Measurements from ENCODE around the gene VIM.
A peak's percentile ranks its signal among the peaks of the same experiment; 100 is the strongest.

VIM gene

DNA sequence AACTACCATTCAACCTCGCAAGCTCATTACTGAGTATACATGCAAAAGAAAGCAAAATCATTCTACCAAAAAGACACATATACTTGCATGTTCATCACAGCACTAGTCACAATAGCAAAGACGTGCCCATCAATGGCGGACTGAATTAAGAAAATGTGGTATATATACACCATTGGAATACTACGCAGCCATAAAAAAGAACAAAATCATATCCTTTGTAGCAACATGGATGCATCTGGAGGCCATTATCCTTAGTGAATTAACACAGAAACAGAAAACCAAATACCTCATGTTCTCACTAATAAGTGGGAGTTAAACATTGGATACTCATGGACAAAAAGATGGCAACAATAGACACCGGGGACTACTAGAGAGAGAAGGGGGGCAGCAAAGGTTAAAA is 33.0 kb upstream of the VIM start:
- H3K23ac ChIP-seq (ENCODE audit: low read depth, low read length, poor library complexity): no peak overlapping the region
- no peak overlapping the region for H3K4ac ChIP-seq (ENCODE audit: low read length)
- no peak overlapping the region for H3K18ac ChIP-seq (ENCODE audit: low read length)
- no peak overlapping the region for H3K27ac ChIP-seq (replicated peaks; ENCODE audit: low read length)
- H3K36me3 ChIP-seq (replicated peaks in 1 of 2; ENCODE audit: control insufficient read depth in 2 of 2, insufficient read depth in 2 of 2, low read length in 2 of 2): peaks cover 0 to 2% of the 10 kb centered on the region in 2 donors
- peaks cover 2% of the 10 kb centered on the region for H3K79me1 ChIP-seq (ENCODE audit: low read depth, low read length)
- H3K9me3 ChIP-seq (replicated peaks in 1 of 2; ENCODE audit: control insufficient read depth in 2 of 2, insufficient read depth in 1 of 2, low read depth in 1 of 2, low read length in 2 of 2): peaks cover 0 to 22% of the 10 kb centered on the region in 2 donors
- no peak overlapping the region for H3K4me2 ChIP-seq (ENCODE audit: insufficient read depth, low read length, poor library complexity, severe bottlenecking)
- H3K4me1 ChIP-seq (ENCODE audit: control insufficient read depth in 2 of 2, insufficient read depth in 1 of 2, low read depth in 1 of 2, low read length in 2 of 2): peaks cover 5 to 8% of the 10 kb centered on the region in 2 donors
- H2BK5ac ChIP-seq (ENCODE audit: low read length): no peak overlapping the region
- no peak overlapping the region for H2BK15ac ChIP-seq (ENCODE audit: low read length)
- H2AFZ ChIP-seq (ENCODE audit: low read length): no peak overlapping the region
- no peak overlapping the region for H4K8ac ChIP-seq (ENCODE audit: low read depth, low read length)
- no peak overlapping the region for H2BK120ac ChIP-seq (ENCODE audit: low read depth, low read length)
- no peak overlapping the region for H2BK12ac ChIP-seq (ENCODE audit: low read length)
- no CpG with 5 or more reads among the region's 5 CpGs for WGBS, 2 donors (ENCODE audit: extremely low coverage in 2 of 2, insufficient read length in 2 of 2, insufficient replicate concordance in 1 of 2)
- no peak overlapping the region for H2AK5ac ChIP-seq (ENCODE audit: low read depth, low read length)
- no peak overlapping the region for H3K9ac ChIP-seq (ENCODE audit: low read depth, low read length, poor library complexity)
- H3K14ac ChIP-seq (ENCODE audit: low read length): no peak overlapping the region
- H4K91ac ChIP-seq (ENCODE audit: low read depth, low read length, poor library complexity): no peak overlapping the region
- DNase-seq (ENCODE audit: low spot score): no peak
- no peak overlapping the region for H3K4me3 ChIP-seq (ENCODE audit: low read length in 2 of 2)
- no peaks in the 10 kb centered on the region for H3K27me3 ChIP-seq (ENCODE audit: control insufficient read depth in 3 of 3, insufficient read depth in 3 of 3, low read depth in 1 of 3, low read length in 3 of 3)

DNA sequence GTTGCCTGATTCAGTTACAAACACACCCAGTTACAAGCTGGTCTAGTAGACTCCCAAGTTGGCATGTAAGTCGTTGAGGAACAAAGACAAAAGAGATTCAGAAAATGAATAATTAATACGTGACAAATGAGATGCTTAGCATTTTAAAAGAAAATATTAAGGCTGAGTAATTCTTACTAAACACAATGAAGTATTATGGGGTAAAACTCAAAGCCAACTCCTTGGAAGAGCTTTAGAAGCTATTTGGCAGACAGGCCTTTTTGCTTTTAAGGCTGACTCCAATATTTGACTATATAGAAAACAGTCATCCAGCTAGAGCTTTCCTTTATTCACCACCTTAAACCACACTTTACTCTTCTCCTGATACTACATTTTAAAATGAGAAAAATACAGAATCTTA is 32.0 kb upstream of the VIM start:
- H3K4me1 ChIP-seq (ENCODE audit: control insufficient read depth in 2 of 2, insufficient read depth in 1 of 2, low read depth in 1 of 2, low read length in 2 of 2): peaks cover 6% of the 10 kb centered on the region in 2 donors
- no peak overlapping the region for H2BK5ac ChIP-seq (ENCODE audit: low read length)
- H3K4me3 ChIP-seq (ENCODE audit: low read length in 2 of 2): no peak overlapping the region
- no peak overlapping the region for H2BK120ac ChIP-seq (ENCODE audit: low read depth, low read length)
- H3K4me2 ChIP-seq (ENCODE audit: insufficient read depth, low read length, poor library complexity, severe bottlenecking): no peak overlapping the region
- H3K9ac ChIP-seq (ENCODE audit: low read depth, low read length, poor library complexity): no peak overlapping the region
- H3K14ac ChIP-seq (ENCODE audit: low read length): no peak overlapping the region
- no peak overlapping the region for H3K18ac ChIP-seq (ENCODE audit: low read length)
- H3K79me1 ChIP-seq (ENCODE audit: low read depth, low read length): peaks cover 2% of the 10 kb centered on the region
- peaks cover 0 to 2% of the 10 kb centered on the region in 2 donors for H3K36me3 ChIP-seq (replicated peaks in 1 of 2; ENCODE audit: control insufficient read depth in 2 of 2, insufficient read depth in 2 of 2, low read length in 2 of 2)
- no peak overlapping the region for H2BK12ac ChIP-seq (ENCODE audit: low read length)
- no peak overlapping the region for H3K27ac ChIP-seq (replicated peaks; ENCODE audit: low read length)
- no CpG with 5 or more reads among the region's 2 CpGs for whole genome bisulfite sequencing, 2 donors (ENCODE audit: extremely low coverage in 2 of 2, insufficient read length in 2 of 2, insufficient replicate concordance in 1 of 2)
- H4K8ac ChIP-seq (ENCODE audit: low read depth, low read length): no peak overlapping the region
- DNase-seq (ENCODE audit: low spot score): no peak
- H3K23ac ChIP-seq (ENCODE audit: low read depth, low read length, poor library complexity): no peak overlapping the region
- no peak overlapping the region for H3K4ac ChIP-seq (ENCODE audit: low read length)
- no peak overlapping the region for H4K91ac ChIP-seq (ENCODE audit: low read depth, low read length, poor library complexity)
- H3K27me3 ChIP-seq (ENCODE audit: control insufficient read depth in 3 of 3, insufficient read depth in 3 of 3, low read depth in 1 of 3, low read length in 3 of 3): no peaks in the 10 kb centered on the region
- no peak overlapping the region for H2BK15ac ChIP-seq (ENCODE audit: low read length)
- no peak overlapping the region for H2AFZ ChIP-seq (ENCODE audit: low read length)
- H2AK5ac ChIP-seq (ENCODE audit: low read depth, low read length): no peak overlapping the region
- peaks cover 0 to 22% of the 10 kb centered on the region in 2 donors for H3K9me3 ChIP-seq (replicated peaks in 1 of 2; ENCODE audit: control insufficient read depth in 2 of 2, insufficient read depth in 1 of 2, low read depth in 1 of 2, low read length in 2 of 2)

DNA sequence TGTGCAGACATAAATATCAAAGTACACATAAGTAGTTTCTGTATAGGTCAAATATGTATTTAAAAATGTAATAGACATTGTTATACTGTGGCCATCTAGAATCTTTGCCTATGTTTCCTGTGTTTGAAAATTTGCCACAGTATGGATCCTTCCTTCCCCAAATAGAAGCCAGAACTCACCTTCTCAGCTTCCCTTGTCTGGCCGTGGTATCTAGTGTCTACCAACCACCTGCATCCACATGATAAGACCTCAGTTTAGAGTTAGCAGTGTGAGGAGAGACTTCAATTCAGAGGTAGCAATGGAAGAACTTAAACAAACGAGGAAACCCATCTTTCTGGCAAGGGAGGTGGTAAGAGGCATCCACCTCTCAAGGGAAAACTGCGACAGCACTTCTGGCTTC is 31.5 kb upstream of the VIM start:
- Histone ChIP-seq H3K9me3 (replicated peaks in 1 of 2; ENCODE audit: control insufficient read depth in 2 of 2, insufficient read depth in 1 of 2, low read depth in 1 of 2, low read length in 2 of 2) (peaks cover 0 to 22% of the 10 kb centered on the region in 2 donors), H3K27me3 (ENCODE audit: control insufficient read depth in 3 of 3, insufficient read depth in 3 of 3, low read depth in 1 of 3, low read length in 3 of 3) (no peaks in the 10 kb centered on the region), H4K8ac (ENCODE audit: low read depth, low read length) (no peak overlapping the region), H3K4me1 (ENCODE audit: control insufficient read depth in 2 of 2, insufficient read depth in 1 of 2, low read depth in 1 of 2, low read length in 2 of 2) (peaks cover 2 to 6% of the 10 kb centered on the region in 2 donors), H3K4ac (ENCODE audit: low read length) (no peak overlapping the region), H3K36me3 (replicated peaks in 1 of 2; ENCODE audit: control insufficient read depth in 2 of 2, insufficient read depth in 2 of 2, low read length in 2 of 2) (peaks cover 0 to 2% of the 10 kb centered on the region in 2 donors), H3K79me1 (ENCODE audit: low read depth, low read length) (peaks cover 2% of the 10 kb centered on the region), H3K4me2 (ENCODE audit: insufficient read depth, low read length, poor library complexity, severe bottlenecking) (no peak overlapping the region), H3K23ac (ENCODE audit: low read depth, low read length, poor library complexity) (no peak overlapping the region), H2BK120ac (ENCODE audit: low read depth, low read length) (no peak overlapping the region), H2BK15ac (ENCODE audit: low read length) (no peak overlapping the region), H2AFZ (ENCODE audit: low read length) (no peak overlapping the region), H3K18ac (ENCODE audit: low read length) (no peak overlapping the region), H4K91ac (ENCODE audit: low read depth, low read length, poor library complexity) (no peak overlapping the region), H2AK5ac (ENCODE audit: low read depth, low read length) (no peak overlapping the region), H3K27ac (replicated peaks; ENCODE audit: low read length) (no peak overlapping the region), H3K9ac (ENCODE audit: low read depth, low read length, poor library complexity) (no peak overlapping the region), H3K4me3 (ENCODE audit: low read length in 2 of 2) (no peak overlapping the region), H2BK12ac (ENCODE audit: low read length) (no peak overlapping the region), H2BK5ac (ENCODE audit: low read length) (no peak overlapping the region), H3K14ac (ENCODE audit: low read length) (no peak overlapping the region)
- no peak for DNase-seq (ENCODE audit: low spot score)
- WGBS, 2 donors (ENCODE audit: extremely low coverage in 2 of 2, insufficient read length in 2 of 2, insufficient replicate concordance in 1 of 2): no CpG with 5 or more reads among the region's 3 CpGs

DNA sequence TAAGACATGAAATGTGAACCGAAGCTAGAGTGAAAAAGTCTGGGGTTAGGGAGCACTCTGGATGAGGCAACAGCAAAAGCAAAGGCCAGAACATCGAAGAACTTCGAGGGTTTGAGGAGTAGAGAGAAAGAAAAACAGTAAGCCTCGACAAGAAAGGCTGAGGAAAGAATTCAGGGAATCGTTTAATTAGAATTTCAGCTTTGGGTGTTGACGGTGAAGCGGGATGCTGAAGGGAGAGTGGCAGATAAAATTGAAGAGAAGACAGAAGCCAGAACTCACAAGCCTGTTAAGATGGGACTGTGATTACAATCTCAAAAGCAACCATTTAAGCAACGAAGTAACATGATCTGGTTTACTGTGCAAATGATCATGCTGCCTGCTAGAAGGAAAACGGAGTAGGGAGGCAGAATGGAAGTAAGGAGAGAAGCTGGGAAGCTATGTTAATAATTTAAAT is 28.7 kb upstream of the VIM start:
- Histone ChIP-seq H4K8ac (ENCODE audit: low read depth, low read length) (no peak overlapping the region), H3K36me3 (replicated peaks in 1 of 2; ENCODE audit: control insufficient read depth in 2 of 2, insufficient read depth in 2 of 2, low read length in 2 of 2) (peaks cover 0 to 2% of the 10 kb centered on the region in 2 donors), H2BK5ac (ENCODE audit: low read length) (no peak overlapping the region), H3K4me3 (ENCODE audit: low read length in 2 of 2) (peak overlapping the region in 1 of 2 donors; percentile 56), H3K9ac (ENCODE audit: low read depth, low read length, poor library complexity) (no peak overlapping the region), H2BK12ac (ENCODE audit: low read length) (no peak overlapping the region), H3K4me1 (ENCODE audit: control insufficient read depth in 2 of 2, insufficient read depth in 1 of 2, low read depth in 1 of 2, low read length in 2 of 2) (peaks cover 5 to 15% of the 10 kb centered on the region in 2 donors), H2BK15ac (ENCODE audit: low read length) (no peak overlapping the region), H3K4ac (ENCODE audit: low read length) (no peak overlapping the region), H3K18ac (ENCODE audit: low read length) (no peak overlapping the region), H4K91ac (ENCODE audit: low read depth, low read length, poor library complexity) (no peak overlapping the region), H3K14ac (ENCODE audit: low read length) (no peak overlapping the region), H3K27ac (replicated peaks; ENCODE audit: low read length) (peak overlapping the region; percentile 8), H2BK120ac (ENCODE audit: low read depth, low read length) (no peak overlapping the region), H2AFZ (ENCODE audit: low read length) (peak overlapping the region; percentile 53), H3K23ac (ENCODE audit: low read depth, low read length, poor library complexity) (no peak overlapping the region), H2AK5ac (ENCODE audit: low read depth, low read length) (no peak overlapping the region), H3K9me3 (replicated peaks in 1 of 2; ENCODE audit: control insufficient read depth in 2 of 2, insufficient read depth in 1 of 2, low read depth in 1 of 2, low read length in 2 of 2) (peaks cover 0 to 17% of the 10 kb centered on the region in 2 donors), H3K4me2 (ENCODE audit: insufficient read depth, low read length, poor library complexity, severe bottlenecking) (peak overlapping the region; percentile 34), H3K27me3 (ENCODE audit: control insufficient read depth in 3 of 3, insufficient read depth in 3 of 3, low read depth in 1 of 3, low read length in 3 of 3) (no peaks in the 10 kb centered on the region), H3K79me1 (ENCODE audit: low read depth, low read length) (peaks cover 2% of the 10 kb centered on the region)
- no peak for DNase-seq (ENCODE audit: low spot score)
- WGBS, 2 donors (ENCODE audit: extremely low coverage in 2 of 2, insufficient read length in 2 of 2, insufficient replicate concordance in 1 of 2): no CpG with 5 or more reads among the region's 9 CpGs
